Keratinocyte (primary cell): ENCODE measurements around the gene C18orf54. TPM values are rescaled to one million over a fixed set of nuclear protein-coding genes. Genes with fewer than 3 reads are reported as not detected.
"Not testable (repeated sequence)": the region's sequence is repeated elsewhere in the genome, so short reads cannot be mapped to it uniquely, and the experiment has no call there.

Source experiments
- DNase-seq: peaks from one replicate; pipeline ENCODE4 v3.0.0-alpha.2; 2011; ENCODE audit warnings: low read depth, missing footprints, low spot score
- FAIRE-seq: peaks from 2 replicates; lab custom pipeline; 2011; peaks lifted over from hg19 to GRCh38; lab: Jason Lieb, UNC
- H2AFZ ChIP-seq: 2 replicates; pipeline ENCODE4 v1.6.0; 2012; ENCODE audit warnings: low read length, control low read depth, inconsistent platforms; ENCODE audit not compliant: control insufficient read depth
- H3K27ac ChIP-seq: 2 replicates; pipeline ENCODE4 v1.5.1; 2011; ENCODE audit warnings: low read length; ENCODE audit not compliant: control insufficient read depth, insufficient read depth
- H3K27me3 ChIP-seq: 3 replicates; pipeline ENCODE4 v1.6.0; 2011; ENCODE audit warnings: low read length; ENCODE audit not compliant: control insufficient read depth, insufficient read depth; ENCODE audit errors: extremely low read depth
- H3K36me3 ChIP-seq, 2 experiments: 2 replicates in 1 of 2; 3 replicates in 1 of 2; pipeline ENCODE4 v1.5.1; 2011; ENCODE audit warnings: low read length in 2 of 2, mild to moderate bottlenecking in 1 of 2; ENCODE audit not compliant: control insufficient read depth in 2 of 2, insufficient read depth in 2 of 2; ENCODE audit errors: extremely low read depth in 1 of 2
- H3K4me1 ChIP-seq: 3 replicates; pipeline ENCODE4 v1.5.1; 2011; ENCODE audit warnings: low read length; ENCODE audit not compliant: control insufficient read depth, insufficient read depth; ENCODE audit errors: extremely low read depth
- H3K4me2 ChIP-seq: 3 replicates; pipeline ENCODE4 v1.6.0; 2011; ENCODE audit warnings: low read depth, low read length; ENCODE audit not compliant: control insufficient read depth, insufficient read depth; ENCODE audit errors: extremely low read depth
- H3K4me3 ChIP-seq, 3 experiments: fragments of 200-600 bp in 1 of 3; sonication (generic) in 1 of 3; 2 replicates in 2 of 3; 3 replicates in 1 of 3; pipeline ENCODE4 v1.5.1; 2011 to 2016; ENCODE audit warnings: low read length in 3 of 3, mild to moderate bottlenecking in 3 of 3, control low read depth in 2 of 3, inconsistent platforms in 1 of 3, low read depth in 1 of 3, mixed read lengths in 1 of 3, mixed run types in 1 of 3, moderate library complexity in 1 of 3; ENCODE audit not compliant: control insufficient read depth in 2 of 3, insufficient read depth in 2 of 3; ENCODE audit errors: extremely low read depth in 1 of 3
- H3K79me2 ChIP-seq: 2 replicates; pipeline ENCODE4 v1.6.0; 2012; ENCODE audit warnings: low read length; ENCODE audit not compliant: control insufficient read depth, insufficient read depth
- H3K9ac ChIP-seq: 3 replicates; pipeline ENCODE4 v1.6.0; 2011; ENCODE audit warnings: low read length; ENCODE audit not compliant: control insufficient read depth, insufficient read depth; ENCODE audit errors: extremely low read depth
- H3K9me1 ChIP-seq: 3 replicates; pipeline ENCODE4 v1.6.0; 2011; ENCODE audit warnings: low read length; ENCODE audit not compliant: control insufficient read depth, insufficient read depth; ENCODE audit errors: extremely low read depth
- H3K9me3 ChIP-seq: 2 replicates; pipeline ENCODE4 v1.5.1; 2012; ENCODE audit warnings: low read depth, low read length; ENCODE audit not compliant: control insufficient read depth
- H4K20me1 ChIP-seq: 3 replicates; pipeline ENCODE4 v1.6.0; 2011; ENCODE audit warnings: low read length; ENCODE audit not compliant: control insufficient read depth, insufficient read depth; ENCODE audit errors: extremely low read depth
- EZH2 ChIP-seq: IDR thresholded peaks from one replicate; pipeline ENCODE4 v1.6.1; 2012; ENCODE audit warnings: inconsistent platforms, mild to moderate bottlenecking, low read length, moderate library complexity
- dilution Hi-C: fragments of 300-500 bp; cut with MboI; formaldehyde crosslinking; loops from one replicate; pipeline ENCODE4 v1.7.0; 2020; ENCODE audit warnings: low sequenced_read_pairs; ENCODE audit not compliant: extremely low pct_ligation_motif_present
- polyA plus RNA-seq, 5 experiments: library from polyadenylated mRNA; depleted of rRNA in 3 of 5; stranded (reverse) in 3 of 5; stranded (forward) in 1 of 5; unstranded in 1 of 5; fragments of >200 nt; gene quantifications; 1 replicate in 1 of 5; 2 replicates in 3 of 5; 3 replicates in 1 of 5; pipeline versions ENCODE4 v1.2.1 to v1.2.3, GENCODE V29; 2011 to 2012; ENCODE audit warnings: missing spikeins in 2 of 5, low read depth in 1 of 5, low replicate concordance in 1 of 5
- TF ChIP-seq, protein P1 (sequence below), 3 experiments: IDR thresholded peaks in 1 of 3; conservative IDR thresholded peaks in 1 of 3; optimal IDR thresholded peaks in 1 of 3; 2 replicates in 2 of 3; 3 replicates in 1 of 3; pipeline versions ENCODE3 to v1.5.1; 2011; ENCODE audit warnings: low read length in 3 of 3, mild to moderate bottlenecking in 3 of 3, moderate library complexity in 2 of 3, control low read depth in 1 of 3, inconsistent platforms in 1 of 3; ENCODE audit not compliant: insufficient read depth in 2 of 3; ENCODE audit errors: extremely low read depth in 1 of 3

C18orf54 gene
- polyA plus RNA-seq, 1 donor (not counting 4 experiments of a cell fraction or from before 2014, with no cell fraction given) = 5.1 TPM

DNA sequence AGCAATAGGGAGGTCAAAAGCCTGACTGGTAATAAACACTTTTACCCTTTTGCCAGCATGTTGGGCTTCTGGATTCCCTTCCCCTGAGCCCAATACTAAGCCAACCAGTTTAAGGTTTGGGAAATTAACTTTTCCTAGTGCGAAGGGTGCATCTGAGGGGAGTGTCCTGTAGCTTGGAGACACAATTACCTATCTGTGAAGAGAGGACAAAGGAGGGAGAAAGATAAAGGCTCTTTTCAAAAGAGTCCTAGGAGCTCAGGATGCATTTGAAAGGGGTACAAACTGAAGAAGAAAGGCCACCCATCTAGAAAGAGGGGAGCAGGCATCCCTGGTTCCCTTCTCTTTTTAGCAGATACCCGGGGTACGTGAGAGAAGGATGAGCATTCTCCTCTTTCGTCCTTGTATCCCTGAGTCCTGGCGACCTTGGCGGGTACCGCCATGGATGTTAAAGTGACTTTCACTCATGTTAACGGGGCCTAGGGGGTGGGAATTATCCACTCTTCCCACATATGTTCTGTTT lies 25.1 kb downstream of the C18orf54 start:
- no peak for FAIRE-seq
- dilution Hi-C loops = no loop called here
- no peak for TF ChIP-seq EZH2
- TF ChIP-seq, protein P1, sequence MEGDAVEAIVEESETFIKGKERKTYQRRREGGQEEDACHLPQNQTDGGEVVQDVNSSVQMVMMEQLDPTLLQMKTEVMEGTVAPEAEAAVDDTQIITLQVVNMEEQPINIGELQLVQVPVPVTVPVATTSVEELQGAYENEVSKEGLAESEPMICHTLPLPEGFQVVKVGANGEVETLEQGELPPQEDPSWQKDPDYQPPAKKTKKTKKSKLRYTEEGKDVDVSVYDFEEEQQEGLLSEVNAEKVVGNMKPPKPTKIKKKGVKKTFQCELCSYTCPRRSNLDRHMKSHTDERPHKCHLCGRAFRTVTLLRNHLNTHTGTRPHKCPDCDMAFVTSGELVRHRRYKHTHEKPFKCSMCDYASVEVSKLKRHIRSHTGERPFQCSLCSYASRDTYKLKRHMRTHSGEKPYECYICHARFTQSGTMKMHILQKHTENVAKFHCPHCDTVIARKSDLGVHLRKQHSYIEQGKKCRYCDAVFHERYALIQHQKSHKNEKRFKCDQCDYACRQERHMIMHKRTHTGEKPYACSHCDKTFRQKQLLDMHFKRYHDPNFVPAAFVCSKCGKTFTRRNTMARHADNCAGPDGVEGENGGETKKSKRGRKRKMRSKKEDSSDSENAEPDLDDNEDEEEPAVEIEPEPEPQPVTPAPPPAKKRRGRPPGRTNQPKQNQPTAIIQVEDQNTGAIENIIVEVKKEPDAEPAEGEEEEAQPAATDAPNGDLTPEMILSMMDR (optimal IDR thresholded peaks at IDR 0.05 in 1 of 3, IDR thresholded peaks at IDR 0.05 in 1 of 3, conservative IDR thresholded peaks at IDR 0.05 in 1 of 3; ENCODE audit: extremely low read depth in 1 of 3, insufficient read depth in 2 of 3, low read length in 3 of 3) = no peak

DNA sequence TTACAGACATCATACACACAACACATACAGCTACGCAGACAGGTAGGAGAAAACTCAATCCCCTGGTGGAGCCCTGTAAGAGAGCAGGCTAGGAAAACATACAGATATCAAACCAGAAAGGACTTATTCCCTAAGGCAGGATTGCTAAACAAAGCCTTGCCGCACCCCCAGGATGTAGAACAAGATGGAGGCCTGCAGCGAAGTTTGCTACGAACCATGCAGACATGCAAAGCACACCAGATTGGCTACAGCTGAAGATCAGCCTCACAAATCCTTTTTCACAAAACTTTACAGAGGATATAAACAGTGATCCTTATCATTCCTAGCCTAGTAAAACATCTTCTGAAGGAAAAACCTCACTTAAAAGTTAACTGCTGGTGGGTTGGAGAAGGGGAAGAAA lies 28.3 kb downstream of the C18orf54 start:
- H3K27me3 ChIP-seq = no peaks in the 10 kb centered on the region
- dilution Hi-C loops = no loop called here
- FAIRE-seq (no peak), DNase-seq (no peak)
- H3K9me1 ChIP-seq = no peaks in the 10 kb centered on the region
- H3K9me3 ChIP-seq = no peaks in the 10 kb centered on the region
- no peaks in the 10 kb centered on the region for H4K20me1 ChIP-seq
- H2AFZ ChIP-seq = no peak overlapping the region
- no peaks in the 10 kb centered on the region for H3K79me2 ChIP-seq
- no peaks in the 10 kb centered on the region for H3K36me3 ChIP-seq
- no peak for TF ChIP-seq EZH2
- TF ChIP-seq, protein P1 (optimal IDR thresholded peaks at IDR 0.05 in 1 of 3, IDR thresholded peaks at IDR 0.05 in 1 of 3, conservative IDR thresholded peaks at IDR 0.05 in 1 of 3; ENCODE audit: extremely low read depth in 1 of 3, insufficient read depth in 2 of 3, low read length in 3 of 3) = no peak
- H3K4me2 ChIP-seq = no peak overlapping the region
- H3K9ac ChIP-seq = no peak overlapping the region
- H3K4me3 ChIP-seq = no peak overlapping the region
- no peak overlapping the region for H3K27ac ChIP-seq
- H3K4me1 ChIP-seq = peaks cover 22% of the 10 kb centered on the region

More for the DNA sequence above, 25.1 kb downstream of the C18orf54 start:
- no peak overlapping the region for H3K27ac ChIP-seq
- H3K4me2 ChIP-seq = no peak overlapping the region
- no peaks in the 10 kb centered on the region for H3K9me1 ChIP-seq
- H4K20me1 ChIP-seq = no peaks in the 10 kb centered on the region
- H3K4me3 ChIP-seq = no peak overlapping the region
- H2AFZ ChIP-seq = no peak overlapping the region
- H3K79me2 ChIP-seq = no peaks in the 10 kb centered on the region
- no peaks in the 10 kb centered on the region for H3K9me3 ChIP-seq
- DNase-seq = no peak
- no peak overlapping the region for H3K9ac ChIP-seq
- H3K27me3 ChIP-seq = no peaks in the 10 kb centered on the region
- H3K4me1 ChIP-seq = peaks cover 6% of the 10 kb centered on the region
- no peaks in the 10 kb centered on the region for H3K36me3 ChIP-seq

DNA sequence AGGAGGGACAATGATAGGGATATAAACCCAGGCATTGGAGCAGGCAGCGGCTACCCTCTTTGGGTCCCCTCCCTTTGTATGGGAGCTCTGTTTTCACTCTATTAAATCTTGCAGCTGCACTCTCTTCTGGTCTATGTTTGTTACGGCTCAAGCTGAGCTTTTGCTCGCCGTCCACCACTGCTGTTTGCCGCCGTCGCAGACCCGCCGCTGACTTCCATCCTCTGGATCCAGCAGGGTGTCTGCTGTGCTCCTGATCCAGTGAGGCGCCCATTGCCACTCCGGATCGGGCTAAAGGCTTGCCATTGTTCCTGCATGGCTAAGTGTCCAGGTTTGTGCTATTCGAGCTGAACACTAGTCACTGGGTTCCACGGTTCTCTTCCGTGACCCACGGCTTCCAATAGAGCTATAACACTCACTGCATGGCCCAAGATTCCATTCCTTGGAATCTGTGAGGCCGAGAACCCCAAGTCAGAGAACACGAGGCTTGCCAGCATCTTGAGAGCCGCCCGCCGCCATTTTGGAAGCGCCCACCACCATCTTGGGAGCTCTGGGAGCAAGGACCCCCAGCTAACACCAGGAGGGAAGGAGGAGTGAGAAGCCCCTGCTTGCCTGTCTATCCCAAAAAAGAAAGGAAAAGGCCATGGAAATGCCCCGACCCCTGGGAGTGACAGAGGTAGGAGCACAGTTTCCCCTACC lies 29.2 kb downstream of the C18orf54 start:
- H3K27ac ChIP-seq, H3K4me2 ChIP-seq: not testable (repeated sequence)

More for the DNA sequence above, 29.2 kb downstream of the C18orf54 start:
- H4K20me1 ChIP-seq, H3K36me3 ChIP-seq, H3K4me3 ChIP-seq, DNase-seq, H3K27me3 ChIP-seq, H3K9me3 ChIP-seq, H3K79me2 ChIP-seq, H2AFZ ChIP-seq, H3K9ac ChIP-seq, FAIRE-seq, dilution Hi-C loops, H3K9me1 ChIP-seq: not testable (repeated sequence)
- H3K4me1 ChIP-seq = peaks cover 22% of the 10 kb centered on the region
